Erythroblast (primary cell): ENCODE measurements around the gene BLACAT1.
A peak's percentile ranks its signal among the peaks of the same experiment; 100 is the strongest.

Source experiments
- DNase-seq, 2 experiments: peaks; one replicate each; lab custom pipeline; 2025; lab: John Stamatoyannopoulos, UW
- GATA1 ChIP-seq: IDR thresholded peaks from 2 replicates; pipeline ENCODE4 v1.6.1; 2011; ENCODE audit warnings: low read depth, mild to moderate bottlenecking, control low read depth, low read length, moderate library complexity
- POLR2A ChIP-seq: IDR thresholded peaks from 2 replicates; pipeline ENCODE4 v1.6.1; 2011; ENCODE audit warnings: mild to moderate bottlenecking, low read length

The BLACAT1 gene

GRCh38 chr1:205477121-205477758, 21.4 kb upstream of the BLACAT1 start:
- no peak for DNase-seq
- TF ChIP-seq POLR2A: no peak
- TF ChIP-seq GATA1: no peak

- TF ChIP-seq POLR2A (no peak), GATA1 (no peak)
- no peak for DNase-seq
Observed at GRCh38 chr1:205476648-205477047, 20.8 kb upstream of the BLACAT1 start.

GRCh38 chr1:205475855-205476254, 20.0 kb upstream of the BLACAT1 start:
- DNase-seq: no peak
- TF ChIP-seq POLR2A: no peak
- TF ChIP-seq GATA1: no peak

- TF ChIP-seq POLR2A (no peak), GATA1 (no peak)
Observed at GRCh38 chr1:205474571-205474970, 18.7 kb upstream of the BLACAT1 start.

GRCh38 chr1:205473966-205474365, 18.1 kb upstream of the BLACAT1 start:
- TF ChIP-seq POLR2A (no peak), GATA1 (no peak)
- DNase-seq: no peak

More at GRCh38 chr1:205474571-205474970, 18.7 kb upstream of the BLACAT1 start:
- no peak for DNase-seq

- TF ChIP-seq POLR2A (no peak), GATA1 (no peak)
- DNase-seq: no peak
Observed at GRCh38 chr1:205473475-205473874, 17.6 kb upstream of the BLACAT1 start.

- TF ChIP-seq POLR2A (no peak), GATA1 (no peak)
- DNase-seq: no peak
Observed at GRCh38 chr1:205472737-205473441, 17.0 kb upstream of the BLACAT1 start.

GRCh38 chr1:205470131-205470530, 14.3 kb upstream of the BLACAT1 start:
- TF ChIP-seq POLR2A (no peak), GATA1 (no peak)
- no peak for DNase-seq

- TF ChIP-seq GATA1 (no peak), POLR2A (no peak)
- no peak for DNase-seq
Observed at GRCh38 chr1:205466595-205467220, 10.9 kb upstream of the BLACAT1 start.

GRCh38 chr1:205465392-205465791, 9.5 kb upstream of the BLACAT1 start:
- no peak for DNase-seq
- TF ChIP-seq POLR2A (no peak), GATA1 (no peak)

- TF ChIP-seq GATA1 (no peak), POLR2A (no peak)
- DNase-seq: peak; percentile 6 to 13
Observed at GRCh38 chr1:205458777-205459566, 3.1 kb upstream of the BLACAT1 start.

- no peak for DNase-seq
- no peak for TF ChIP-seq GATA1
- no peak for TF ChIP-seq POLR2A
Observed at GRCh38 chr1:205456868-205457745, 1.3 kb upstream of the BLACAT1 start.
